OCI-LY1 (cell line): ENCODE data around the gene FOS.

ENCODE experiments used
- EZH2 ChIP-seq: fragments of 200-600 bp; sonication (generic), shearing (Covaris generic); IDR thresholded peaks from 2 replicates; pipeline ENCODE4 v1.8.0; 2017; ENCODE audit warnings: borderline replicate concordance, mixed run types, mild to moderate bottlenecking, antibody characterized with exemption, low read length, moderate library complexity, mixed read lengths
- TF ChIP-seq, protein P1 (sequence below): fragments of 200-600 bp; sonication (generic), shearing (Covaris generic); IDR thresholded peaks from 2 replicates; pipeline ENCODE4 v1.5.1; 2017; ENCODE audit warnings: mild to moderate bottlenecking, antibody characterized with exemption, low read length, moderate library complexity, mixed read lengths

DNA sequence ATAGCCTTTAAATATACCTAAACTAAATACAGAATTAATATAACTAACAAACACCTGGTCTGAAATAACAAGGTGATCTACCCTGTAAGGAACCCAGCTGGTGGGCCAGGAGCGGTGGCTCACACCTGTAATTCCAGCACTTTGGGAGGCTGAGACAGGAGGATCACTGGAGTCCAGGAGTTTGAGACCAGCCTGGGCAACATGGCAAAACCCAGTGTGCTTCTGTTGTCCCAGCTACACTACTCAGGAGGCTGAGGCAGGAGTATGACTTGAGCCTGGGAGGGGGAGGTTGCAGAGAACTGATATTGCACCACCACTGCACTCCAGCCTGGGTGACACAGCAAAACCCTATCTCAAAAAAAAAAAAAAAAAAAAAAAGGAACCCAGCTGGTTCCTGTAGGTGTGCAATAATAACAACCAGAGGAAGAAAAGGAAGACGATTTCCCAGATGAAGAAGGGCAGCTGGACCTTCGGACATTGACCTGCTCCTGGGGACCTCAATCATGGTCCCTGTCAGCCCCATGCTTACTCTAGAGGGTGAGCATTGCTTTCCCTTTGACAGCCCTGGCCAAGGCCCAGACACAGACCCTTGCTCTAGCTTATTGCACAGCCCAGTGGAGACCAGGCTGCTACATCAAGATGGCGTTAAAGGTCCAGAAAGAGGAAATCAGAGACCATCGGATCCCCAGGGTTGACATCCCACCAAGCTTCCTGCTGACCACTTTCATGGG lies 5.4 kb downstream of the FOS start:
- TF ChIP-seq, protein P1, sequence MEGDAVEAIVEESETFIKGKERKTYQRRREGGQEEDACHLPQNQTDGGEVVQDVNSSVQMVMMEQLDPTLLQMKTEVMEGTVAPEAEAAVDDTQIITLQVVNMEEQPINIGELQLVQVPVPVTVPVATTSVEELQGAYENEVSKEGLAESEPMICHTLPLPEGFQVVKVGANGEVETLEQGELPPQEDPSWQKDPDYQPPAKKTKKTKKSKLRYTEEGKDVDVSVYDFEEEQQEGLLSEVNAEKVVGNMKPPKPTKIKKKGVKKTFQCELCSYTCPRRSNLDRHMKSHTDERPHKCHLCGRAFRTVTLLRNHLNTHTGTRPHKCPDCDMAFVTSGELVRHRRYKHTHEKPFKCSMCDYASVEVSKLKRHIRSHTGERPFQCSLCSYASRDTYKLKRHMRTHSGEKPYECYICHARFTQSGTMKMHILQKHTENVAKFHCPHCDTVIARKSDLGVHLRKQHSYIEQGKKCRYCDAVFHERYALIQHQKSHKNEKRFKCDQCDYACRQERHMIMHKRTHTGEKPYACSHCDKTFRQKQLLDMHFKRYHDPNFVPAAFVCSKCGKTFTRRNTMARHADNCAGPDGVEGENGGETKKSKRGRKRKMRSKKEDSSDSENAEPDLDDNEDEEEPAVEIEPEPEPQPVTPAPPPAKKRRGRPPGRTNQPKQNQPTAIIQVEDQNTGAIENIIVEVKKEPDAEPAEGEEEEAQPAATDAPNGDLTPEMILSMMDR, result no peak; the same call in 1 of the 2 replicates
- no peak for TF ChIP-seq EZH2
